GM20000 (cell line): ENCODE results near the gene SGTA.
"Not testable (repeated sequence)": the region's sequence is repeated elsewhere in the genome, so short reads cannot be mapped to it uniquely, and the experiment has no call there.

Source experiments
- DNase-seq: peaks from one replicate; pipeline ENCODE4 v3.0.0; 2012; ENCODE audit warnings: low spot score
- CTCF ChIP-seq: IDR thresholded peaks from 2 replicates; pipeline ENCODE4 v1.5.1; 2012; ENCODE audit warnings: mild to moderate bottlenecking, control low read depth; ENCODE audit errors: extremely low read depth, missing control alignments

The SGTA gene

GRCh38 chr19:2820112-2820702, 37.1 kb upstream of the SGTA start:
- DNase-seq, result no peak

GRCh38 chr19:2819540-2820111, 36.6 kb upstream of the SGTA start, which contains the start of gene ZNF554:
ZNF554 (plus strand) TSS chr19:2819868; CDS start chr19:2820072, 204 bp downstream.
- peak; percentile 92 for TF ChIP-seq CTCF
- DNase-seq, result peak; percentile 98

More at GRCh38 chr19:2820112-2820702, 37.1 kb upstream of the SGTA start:
- TF ChIP-seq CTCF, result no peak

- DNase-seq, result not testable (repeated sequence)
These were observed 34.3 kb upstream of the SGTA start for GRCh38 chr19:2817237-2817829.

- TF ChIP-seq CTCF, result no peak
- DNase-seq, result no peak
These were observed 33.6 kb upstream of the SGTA start for GRCh38 chr19:2816641-2817040.

- peak; percentile 19 for DNase-seq
- TF ChIP-seq CTCF, result no peak
These were observed 32.9 kb upstream of the SGTA start for GRCh38 chr19:2815923-2816322.

GRCh38 chr19:2815191-2815614, 32.1 kb upstream of the SGTA start:
- peak; percentile 22 for DNase-seq

GRCh38 chr19:2814426-2814825, 31.4 kb upstream of the SGTA start:
- DNase-seq, result no peak
- TF ChIP-seq CTCF, result no peak

More at GRCh38 chr19:2815191-2815614, 32.1 kb upstream of the SGTA start:
- no peak for TF ChIP-seq CTCF
